GM19372 (cell line): Measurements from ENCODE around the gene PCNX1.
A peak's percentile ranks its signal among the peaks of the same experiment; 100 is the strongest.

Experiments used
- ATAC-seq: cut with Tn5 transposase; IDR thresholded peaks from one replicate; pipeline ENCODE4 v1.9.1; 2021; ENCODE audit warnings: mild to moderate bottlenecking, low read depth, moderate library complexity; ENCODE audit not compliant: unreplicated experiment

The PCNX1 gene

GRCh38 chr14:70887737-70888499 is 19.3 kb upstream of the PCNX1 start:
- no peak for ATAC-seq

GRCh38 chr14:70888681-70889175 is 18.5 kb upstream of the PCNX1 start:
- ATAC-seq = no peak

DNA sequence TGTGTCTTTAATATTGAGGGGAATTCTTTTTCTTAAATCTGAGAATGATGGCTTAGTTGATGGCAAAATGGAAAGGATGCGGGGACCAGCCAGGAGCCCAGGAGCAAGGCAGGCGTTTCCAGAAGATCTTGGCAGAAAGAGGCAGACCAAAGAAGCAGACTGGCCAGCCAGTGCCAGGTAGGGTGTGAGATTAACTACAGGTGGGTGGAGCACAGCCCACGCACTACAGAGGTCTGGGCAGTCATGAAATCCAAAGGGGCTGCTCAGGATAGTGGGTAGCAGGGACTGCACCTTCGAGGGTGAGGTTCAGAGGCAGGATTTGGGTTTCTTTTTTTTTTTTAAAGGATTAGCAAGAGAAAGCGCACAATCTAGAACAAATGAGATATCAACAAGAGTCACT is 17.7 kb upstream of the PCNX1 start:
- ATAC-seq = no peak

DNA sequence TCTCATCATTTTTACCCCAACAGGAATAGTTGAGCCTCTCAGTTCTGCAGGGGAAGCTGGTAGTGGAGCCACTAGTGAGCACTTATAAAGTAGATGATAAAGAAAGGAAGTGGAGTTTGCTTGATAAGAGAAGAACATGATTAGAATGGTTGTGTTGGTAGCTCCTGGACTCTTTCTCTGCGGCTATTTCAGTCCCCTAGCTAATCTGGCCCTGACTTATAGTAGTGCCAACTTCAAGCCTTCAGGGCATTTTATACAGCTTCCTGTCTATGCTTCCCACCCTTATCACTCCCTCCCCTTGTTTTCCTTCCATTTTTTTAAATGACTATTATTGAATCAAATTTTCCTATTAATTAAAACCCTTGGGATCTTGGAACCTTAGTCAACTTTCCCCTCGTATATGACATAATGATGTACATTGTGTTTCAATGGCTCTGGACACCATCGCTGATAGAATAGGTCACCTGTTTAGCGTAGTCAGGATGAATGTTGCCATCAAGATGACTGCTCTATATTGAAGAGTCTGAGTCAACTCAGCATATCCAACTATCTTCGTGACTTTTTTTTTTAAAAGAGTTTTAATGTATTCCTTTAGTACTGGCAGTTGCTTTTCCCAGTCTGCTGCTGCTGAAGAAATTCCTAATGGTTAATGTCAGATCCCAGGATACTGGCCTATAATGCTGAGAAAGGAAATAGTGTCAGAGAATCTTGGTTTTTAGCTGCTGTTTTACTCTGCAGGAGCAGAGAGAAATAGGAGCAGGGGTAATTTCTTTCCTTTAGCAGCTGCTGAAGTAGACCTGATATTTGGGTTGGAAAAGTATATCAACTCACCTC is 16.2 kb upstream of the PCNX1 start:
- ATAC-seq = no peak

DNA sequence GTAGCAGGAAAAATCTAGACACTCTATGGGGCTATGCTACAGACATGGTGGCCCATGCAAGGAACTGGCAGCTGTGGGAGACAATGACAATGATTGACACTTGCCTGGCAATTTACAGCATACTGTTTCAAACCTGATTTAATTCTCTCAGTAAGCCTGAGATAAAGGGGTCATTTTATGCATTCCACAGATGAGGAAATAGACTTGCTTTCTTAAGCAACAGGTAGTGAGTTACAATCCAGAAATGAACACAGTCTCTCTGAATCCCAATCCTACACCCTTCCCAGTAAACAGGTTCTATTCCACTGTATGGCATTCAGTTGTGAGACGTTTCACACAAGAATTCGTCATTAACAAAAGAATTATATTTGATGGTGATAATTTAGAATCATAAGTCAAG is 15.5 kb upstream of the PCNX1 start:
- no peak for ATAC-seq

DNA sequence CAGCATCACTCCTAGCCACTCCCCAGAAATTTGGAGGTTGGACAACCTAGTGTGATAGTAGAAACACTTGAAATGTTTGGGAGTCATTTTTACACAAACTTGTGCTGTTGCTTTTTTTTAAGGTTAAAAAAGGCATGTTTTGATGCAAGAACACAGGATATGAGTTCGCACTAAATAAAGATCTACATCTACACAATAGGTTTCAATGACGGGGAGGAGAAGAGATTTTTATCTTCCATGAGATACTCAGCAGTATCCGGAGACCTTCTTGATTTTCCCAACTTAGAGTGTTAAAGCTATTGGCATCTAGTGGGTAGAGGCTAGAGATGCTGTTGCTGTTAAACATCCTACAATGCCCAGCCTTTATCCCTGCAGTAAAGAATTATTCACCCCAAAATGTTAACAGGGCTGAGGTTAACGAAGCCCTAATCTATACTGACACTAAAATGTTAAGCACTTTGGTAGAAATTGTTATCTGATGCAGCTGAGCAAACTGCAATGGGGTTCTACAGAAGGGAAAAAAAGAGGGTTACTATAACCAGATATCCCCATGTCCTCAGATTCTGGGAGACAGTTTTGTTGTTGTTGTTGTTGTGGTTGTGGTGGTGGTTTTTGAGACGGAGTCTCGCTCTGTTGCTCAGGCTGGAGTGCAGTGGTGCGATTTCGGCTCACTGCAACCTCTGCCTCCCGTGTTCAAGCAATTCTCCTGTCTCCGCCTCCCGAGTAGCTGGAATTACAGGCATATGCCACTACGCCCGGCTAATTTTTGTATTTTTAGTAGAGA is 14.0 kb upstream of the PCNX1 start:
- no peak for ATAC-seq

DNA sequence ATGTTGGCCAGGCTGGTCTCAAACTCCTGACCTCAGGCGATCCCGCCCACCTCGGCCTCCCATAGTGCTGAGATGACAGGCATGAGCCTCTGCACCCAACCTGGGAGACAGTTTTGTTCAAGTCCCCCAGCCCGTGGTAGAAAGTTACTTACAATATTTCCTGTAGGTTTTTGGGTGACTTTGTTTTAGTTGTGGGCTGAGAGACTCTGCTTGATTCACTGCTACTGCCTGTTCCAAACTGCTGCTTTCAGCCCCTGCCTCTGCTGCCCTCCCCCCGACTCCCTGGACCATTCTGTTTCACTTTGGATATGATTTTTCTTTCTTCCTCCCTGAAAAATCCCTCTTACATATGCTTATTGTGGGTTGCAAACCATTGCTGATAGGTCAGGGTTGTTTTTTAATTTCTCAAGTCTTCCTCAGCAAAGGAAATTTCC is 13.4 kb upstream of the PCNX1 start:
- ATAC-seq = no peak

DNA sequence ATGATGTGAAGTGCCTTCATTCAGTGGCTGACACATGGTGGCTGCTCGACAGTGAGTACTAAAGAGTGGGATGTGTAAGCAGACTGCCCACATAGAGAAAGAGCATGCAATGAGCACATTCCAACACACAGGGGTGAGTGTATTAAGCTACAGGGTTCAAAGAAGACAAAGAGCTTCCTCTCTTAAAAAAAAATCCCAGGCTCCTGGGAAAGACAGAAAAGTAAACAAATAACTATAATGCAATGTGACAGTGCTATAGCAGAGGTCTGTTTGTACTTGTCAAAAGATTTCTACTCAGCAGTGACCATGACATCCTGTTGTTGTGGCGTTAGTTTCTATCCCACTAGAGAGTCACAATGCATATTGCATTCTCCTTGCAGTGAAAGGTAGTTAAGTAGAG is 12.4 kb upstream of the PCNX1 start:
- no peak for ATAC-seq

DNA sequence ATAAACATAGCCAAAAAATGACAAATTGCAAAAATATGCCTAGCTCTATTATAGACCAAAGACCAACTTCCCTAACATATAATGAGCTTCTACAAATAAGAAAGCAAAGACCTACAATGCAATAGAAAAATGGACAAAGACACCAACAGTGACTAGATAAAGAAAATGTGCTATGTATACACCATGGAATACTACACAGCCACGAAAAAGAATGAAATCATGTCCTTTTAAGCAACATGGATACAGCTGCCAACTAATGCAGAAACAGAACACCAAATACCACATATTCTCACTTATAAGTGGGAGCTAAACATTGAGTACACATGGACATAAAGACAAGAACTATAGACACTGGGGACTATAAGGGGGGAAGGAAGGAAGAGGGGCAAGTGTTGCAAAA is 10.9 kb upstream of the PCNX1 start:
- no peak for ATAC-seq

GRCh38 chr14:70896981-70897380 is 10.3 kb upstream of the PCNX1 start:
- ATAC-seq = no peak

DNA sequence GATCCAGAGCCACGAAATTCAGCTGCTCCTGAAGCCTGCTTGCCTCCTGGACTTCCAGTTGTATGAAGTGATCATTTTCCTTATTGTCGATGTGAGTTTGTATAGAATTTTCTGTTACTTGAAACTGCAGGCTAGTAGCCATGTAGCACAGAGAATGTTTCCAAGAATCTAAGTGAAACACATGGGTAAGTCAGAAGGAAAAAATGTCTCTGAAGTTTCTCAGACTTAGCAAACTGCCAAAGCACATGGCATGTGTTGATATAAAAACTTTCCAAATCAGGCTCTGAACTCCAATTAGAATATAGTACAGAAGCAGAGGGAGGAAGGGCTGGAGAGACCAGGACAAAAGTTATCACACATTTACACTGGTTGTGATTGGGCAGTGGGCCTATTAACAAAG is 9.8 kb upstream of the PCNX1 start:
- ATAC-seq = no peak

DNA sequence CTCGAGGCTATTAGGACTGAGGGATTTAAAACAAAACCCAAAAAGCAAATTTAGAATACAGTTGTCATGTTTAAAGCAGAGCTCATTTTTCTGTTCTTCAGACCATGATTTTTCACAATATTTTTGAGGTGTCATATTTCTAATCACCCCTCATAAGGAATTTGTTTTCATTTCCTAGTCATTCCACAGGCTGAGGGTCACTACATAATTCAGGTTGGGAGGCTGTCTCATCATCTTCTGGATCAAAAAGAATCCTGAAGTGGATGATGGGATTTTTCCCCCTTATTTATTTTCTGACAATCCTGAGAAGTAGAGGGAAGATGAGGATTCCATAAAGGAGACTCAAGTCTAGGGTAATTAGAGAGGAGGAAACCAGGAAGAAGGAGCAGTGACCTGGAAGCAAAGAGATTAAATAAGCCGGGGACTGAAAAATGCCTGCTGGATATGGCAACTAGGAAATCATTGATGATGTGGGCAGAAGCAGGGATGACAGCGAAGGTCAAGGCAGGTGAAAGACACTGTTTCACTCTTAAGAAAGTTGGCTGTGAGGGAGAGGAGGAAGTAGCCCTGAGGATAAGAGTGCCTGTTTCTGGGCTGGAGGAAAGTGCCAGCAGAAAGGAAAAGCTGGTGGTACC is 9.0 kb upstream of the PCNX1 start:
- no peak for ATAC-seq

- no peak for ATAC-seq
Observed at GRCh38 chr14:70901269-70901668, 6.0 kb upstream of the PCNX1 start.

- no peak for ATAC-seq
Observed at GRCh38 chr14:70902184-70902583, 5.1 kb upstream of the PCNX1 start.

GRCh38 chr14:70904373-70904772 is 2.9 kb upstream of the PCNX1 start:
- ATAC-seq = no peak

DNA sequence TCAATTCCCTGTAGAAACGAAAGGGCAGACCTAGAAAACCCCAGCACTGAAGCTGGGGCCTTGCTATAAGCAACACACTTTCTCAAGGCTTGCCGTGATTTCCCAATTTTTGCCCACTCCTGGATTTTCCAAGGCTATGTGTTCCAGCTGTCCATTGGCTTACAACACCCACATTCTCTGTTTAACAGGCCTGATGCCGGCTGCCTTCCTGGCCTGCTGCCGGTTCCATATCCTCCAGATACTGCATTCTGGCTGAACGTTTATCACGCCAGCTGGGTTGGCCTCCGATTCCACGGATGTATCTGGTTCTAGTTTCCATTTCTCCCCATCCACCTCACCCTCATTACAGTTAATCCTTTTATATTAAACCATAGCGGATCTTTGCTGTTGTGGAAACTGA is 2.0 kb upstream of the PCNX1 start:
- ATAC-seq = no peak

GRCh38 chr14:70906793-70907175 is 475 bp upstream of the PCNX1 start:
- ATAC-seq = peak; percentile 0

DNA sequence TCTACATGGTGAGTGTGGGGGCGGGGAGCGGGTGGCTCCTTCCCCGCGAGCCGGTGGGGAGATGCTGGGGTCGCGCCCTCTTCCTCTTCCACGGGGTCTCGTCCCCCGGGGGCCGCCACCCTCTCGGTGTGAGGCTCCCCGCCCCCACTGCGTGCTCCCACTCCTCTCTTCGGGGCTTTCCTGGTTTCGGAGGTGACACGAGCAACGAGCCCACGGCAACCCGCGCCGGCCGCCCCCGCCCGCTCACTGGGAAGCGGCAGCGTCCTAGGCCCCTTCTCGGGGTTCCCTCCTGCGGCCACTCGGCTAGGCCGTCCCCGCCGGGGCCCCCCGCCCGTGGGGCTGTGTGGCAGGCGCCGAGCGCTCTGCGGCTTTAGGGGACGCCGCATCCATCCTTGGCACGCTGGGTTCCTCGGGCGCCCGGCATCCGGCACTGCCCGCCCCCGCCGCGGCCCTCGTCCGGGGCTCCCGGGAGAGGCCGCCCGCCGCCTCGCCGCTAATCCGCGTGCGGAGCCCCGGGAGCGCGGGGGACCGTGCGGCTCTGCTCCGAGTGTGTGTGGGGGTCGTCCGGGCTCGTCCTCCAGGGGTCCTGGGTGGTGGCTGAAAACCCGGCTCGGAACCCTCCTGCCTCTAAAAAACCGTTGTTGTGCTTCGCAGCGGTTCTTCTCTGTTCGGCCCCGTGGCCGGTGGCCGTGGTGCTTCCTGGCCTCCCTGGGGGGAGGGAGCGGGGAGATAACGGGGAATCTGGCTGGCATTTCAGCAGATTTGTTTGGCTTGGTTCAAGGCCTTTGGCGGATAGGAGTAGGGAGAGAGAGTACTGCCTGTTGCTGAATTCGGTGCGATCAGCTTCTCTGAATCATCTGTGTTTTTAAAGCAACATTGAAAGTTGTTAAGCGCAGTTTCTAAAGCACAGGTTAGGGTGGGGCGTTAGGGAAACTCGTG is 1.0 kb downstream of the PCNX1 start:
- ATAC-seq = peak; percentile 23

DNA sequence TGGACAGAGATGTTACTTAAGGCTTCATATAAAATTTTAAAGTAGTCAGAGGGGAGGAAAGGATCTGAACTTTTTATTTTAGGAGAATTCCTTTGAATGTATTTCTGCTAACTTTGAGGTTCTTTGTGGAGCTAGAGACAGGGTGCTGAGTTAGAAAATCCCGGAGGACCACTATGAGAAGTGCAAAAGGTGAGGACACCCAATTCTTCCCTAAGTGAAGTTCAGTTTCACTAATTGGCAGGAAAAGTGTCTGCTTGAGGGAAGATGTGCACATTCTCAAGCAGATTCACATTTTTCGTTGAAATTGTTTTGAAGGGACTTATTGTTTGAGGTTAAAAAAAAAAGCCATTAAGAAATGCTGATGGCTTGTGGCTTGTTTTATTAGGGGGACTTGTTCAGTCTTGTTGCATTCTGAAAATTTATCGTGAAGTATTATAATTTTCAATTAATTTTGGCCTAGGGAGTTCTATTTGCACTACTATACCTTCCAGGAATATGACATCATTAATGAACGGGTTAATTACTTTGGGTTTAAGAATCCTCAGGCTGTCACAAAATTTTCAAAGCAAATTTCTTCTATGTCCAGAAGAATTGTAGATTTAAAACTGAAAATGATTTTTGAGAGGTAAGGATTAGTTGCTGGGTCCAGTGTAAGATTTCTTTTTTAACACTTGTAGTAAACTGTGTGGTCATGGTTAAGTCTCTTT is 1.8 kb downstream of the PCNX1 start:
- ATAC-seq = no peak
